HepG2 (cell line): ENCODE data around the gene SLC26A2.

ENCODE experiments used
- CHD2 ChIP-seq: IDR thresholded peaks from 2 replicates; pipeline ENCODE4 v1.6.1; 2011; ENCODE audit warnings: low read depth, low read length, improper control_type of control experiment
- CTCF ChIP-seq: sonication (generic); formaldehyde crosslinking; IDR thresholded peaks from 2 replicates; pipeline ENCODE4 v1.5.0; 2020; ENCODE audit warnings: mild to moderate bottlenecking, missing genetic modification reagents, moderate library complexity
- FOXA3 ChIP-seq: IDR thresholded peaks from 2 replicates; pipeline ENCODE4 v1.6.1; 2016; ENCODE audit warnings: missing genetic modification reagents, missing compliant biosample characterization
- FOXJ3 ChIP-seq: sonication (generic); formaldehyde crosslinking; IDR thresholded peaks from 2 replicates; pipeline ENCODE4 v1.4.0; 2020; ENCODE audit warnings: missing genetic modification reagents, mild to moderate bottlenecking, borderline replicate concordance
- FOXK2 ChIP-seq: fragments of 450-650 bp; IDR thresholded peaks from 2 replicates; pipeline ENCODE4 v1.6.1; 2016
- MLXIP ChIP-seq: sonication (generic); formaldehyde crosslinking; IDR thresholded peaks from 2 replicates; pipeline ENCODE4 v1.9.0; 2021; ENCODE audit warnings: missing genetic modification reagents, borderline replicate concordance
- RAD21 ChIP-seq: fragments of 450-650 bp; formaldehyde crosslinking; IDR thresholded peaks from 2 replicates; pipeline ENCODE4 v1.5.0; 2020; ENCODE audit warnings: mild to moderate bottlenecking
- SIN3A ChIP-seq: IDR thresholded peaks from 2 replicates; pipeline ENCODE4 v1.6.1; 2011; ENCODE audit warnings: low read depth, mild to moderate bottlenecking, control low read depth, low read length, borderline replicate concordance
- SP1 ChIP-seq, 2 experiments: fragments of 450-650 bp in 1 of 2; sonication (generic) in 1 of 2; formaldehyde crosslinking in 1 of 2; IDR thresholded peaks; 2 replicates each; pipeline versions ENCODE4 v1.4.0 to v1.6.1; 2016 to 2020; ENCODE audit warnings: missing genetic modification reagents in 1 of 2
- SP140L ChIP-seq: sonication (generic); formaldehyde crosslinking; IDR thresholded peaks from 2 replicates; pipeline ENCODE4 v1.4.0; 2020; ENCODE audit warnings: missing genetic modification reagents, borderline replicate concordance
- ZNF234 ChIP-seq: sonication (generic); formaldehyde crosslinking; conservative IDR thresholded peaks from 2 replicates; pipeline ENCODE4 v1.5.1; 2020; ENCODE audit warnings: mild to moderate bottlenecking, missing genetic modification reagents

GRCh38 chr5:150036513-150036912, 76.0 kb downstream of the SLC26A2 start:
- no peak for TF ChIP-seq CTCF (CRISPR knock-in tag)
- no peak for TF ChIP-seq SP1 (IDR thresholded peaks at IDR 0.05)
- no peak for TF ChIP-seq SP1 (CRISPR knock-in tag; IDR thresholded peaks at IDR 0.05)
- no peak for TF ChIP-seq MLXIP (CRISPR knock-in tag)
- TF ChIP-seq FOXJ3 (CRISPR knock-in tag): no peak
- TF ChIP-seq SP140L (CRISPR knock-in tag): no peak
- TF ChIP-seq CHD2: no peak
- no peak for TF ChIP-seq ZNF234 (CRISPR knock-in tag)
- TF ChIP-seq FOXK2: no peak
- no peak for TF ChIP-seq FOXA3 (CRISPR knock-in tag)
- no peak for TF ChIP-seq SIN3A
- no peak for TF ChIP-seq RAD21 (CRISPR knock-in tag)
